ENCODE measurements around the gene LRRC73.

DNA sequence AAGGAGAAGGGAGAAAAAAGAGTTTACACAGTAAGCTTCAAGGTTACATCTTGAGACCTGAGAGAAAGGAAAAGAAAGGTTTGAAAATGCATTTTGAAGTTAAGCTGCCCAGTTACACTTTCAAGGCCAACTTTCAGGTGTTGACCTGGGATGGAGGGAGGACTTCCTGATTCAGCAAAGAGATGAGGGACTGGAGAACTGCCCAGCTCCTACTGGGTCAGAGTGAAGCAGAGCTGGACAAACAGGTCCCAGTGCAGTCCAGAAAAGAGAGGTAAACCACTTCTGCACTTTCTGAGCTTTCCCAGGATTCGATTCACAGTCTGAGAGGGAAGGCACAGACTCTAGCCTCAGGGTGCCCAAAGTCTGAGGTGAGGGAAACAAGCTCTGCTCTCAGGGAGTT is 38.7 kb downstream of the LRRC73 start:
- no peak for TF ChIP-seq POLR2AphosphoS5 (IDR thresholded peaks at IDR 0.05; ENCODE audit: low read depth, low read length)
- TF ChIP-seq TAF1 (IDR thresholded peaks at IDR 0.05; ENCODE audit: borderline replicate concordance, insufficient read depth, low read length) = no peak
- TF ChIP-seq FOXP2 (optimal IDR thresholded peaks at IDR 0.05; ENCODE audit: borderline replicate concordance, extremely low read depth, extremely low read length, insufficient read depth) = no peak
- no peak for TF ChIP-seq SIN3A (IDR thresholded peaks at IDR 0.05; ENCODE audit: borderline replicate concordance, insufficient read depth, low read length)
- TF ChIP-seq, protein P1, sequence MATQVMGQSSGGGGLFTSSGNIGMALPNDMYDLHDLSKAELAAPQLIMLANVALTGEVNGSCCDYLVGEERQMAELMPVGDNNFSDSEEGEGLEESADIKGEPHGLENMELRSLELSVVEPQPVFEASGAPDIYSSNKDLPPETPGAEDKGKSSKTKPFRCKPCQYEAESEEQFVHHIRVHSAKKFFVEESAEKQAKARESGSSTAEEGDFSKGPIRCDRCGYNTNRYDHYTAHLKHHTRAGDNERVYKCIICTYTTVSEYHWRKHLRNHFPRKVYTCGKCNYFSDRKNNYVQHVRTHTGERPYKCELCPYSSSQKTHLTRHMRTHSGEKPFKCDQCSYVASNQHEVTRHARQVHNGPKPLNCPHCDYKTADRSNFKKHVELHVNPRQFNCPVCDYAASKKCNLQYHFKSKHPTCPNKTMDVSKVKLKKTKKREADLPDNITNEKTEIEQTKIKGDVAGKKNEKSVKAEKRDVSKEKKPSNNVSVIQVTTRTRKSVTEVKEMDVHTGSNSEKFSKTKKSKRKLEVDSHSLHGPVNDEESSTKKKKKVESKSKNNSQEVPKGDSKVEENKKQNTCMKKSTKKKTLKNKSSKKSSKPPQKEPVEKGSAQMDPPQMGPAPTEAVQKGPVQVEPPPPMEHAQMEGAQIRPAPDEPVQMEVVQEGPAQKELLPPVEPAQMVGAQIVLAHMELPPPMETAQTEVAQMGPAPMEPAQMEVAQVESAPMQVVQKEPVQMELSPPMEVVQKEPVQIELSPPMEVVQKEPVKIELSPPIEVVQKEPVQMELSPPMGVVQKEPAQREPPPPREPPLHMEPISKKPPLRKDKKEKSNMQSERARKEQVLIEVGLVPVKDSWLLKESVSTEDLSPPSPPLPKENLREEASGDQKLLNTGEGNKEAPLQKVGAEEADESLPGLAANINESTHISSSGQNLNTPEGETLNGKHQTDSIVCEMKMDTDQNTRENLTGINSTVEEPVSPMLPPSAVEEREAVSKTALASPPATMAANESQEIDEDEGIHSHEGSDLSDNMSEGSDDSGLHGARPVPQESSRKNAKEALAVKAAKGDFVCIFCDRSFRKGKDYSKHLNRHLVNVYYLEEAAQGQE (IDR thresholded peaks at IDR 0.05; ENCODE audit: insufficient read depth in 1 of 2, low read depth in 2 of 2, low read length in 2 of 2) = no peak
